ENCODE data around the gene GON7.

- TF ChIP-seq POLR2A (IDR thresholded peaks at IDR 0.05; ENCODE audit: control extremely low read depth in 1 of 2, low read depth in 2 of 2, low read length in 2 of 2) (no peak), KDM1A (IDR thresholded peaks at IDR 0.05; ENCODE audit: borderline replicate concordance, low read length) (no peak), RFX5 (IDR thresholded peaks at IDR 0.05; ENCODE audit: borderline replicate concordance, low read depth, low read length) (no peak), GTF2F1 (IDR thresholded peaks at IDR 0.05; ENCODE audit: borderline replicate concordance, low read depth, low read length) (no peak), EP300 (IDR thresholded peaks at IDR 0.05; ENCODE audit: borderline replicate concordance in 1 of 2, low read depth in 2 of 2, low read length in 2 of 2) (no peak), CTCF (IDR thresholded peaks at IDR 0.05; ENCODE audit: control extremely low read depth in 1 of 3, insufficient read depth in 1 of 3, low read depth in 1 of 3, low read length in 3 of 3) (no peak), ATF2 (IDR thresholded peaks at IDR 0.05; ENCODE audit: low read length) (no peak), USF2 (IDR thresholded peaks at IDR 0.05; ENCODE audit: low read length) (no peak), CHD1 (IDR thresholded peaks at IDR 0.05; ENCODE audit: low read depth, low read length) (no peak), NRF1 (IDR thresholded peaks at IDR 0.05; ENCODE audit: low read depth, low read length) (no peak)
Observed at GRCh38 chr14:93199031-93199430, 7.8 kb downstream of the GON7 start.
